Measurements from ENCODE around the gene GALNS.

Gene GALNS

DNA sequence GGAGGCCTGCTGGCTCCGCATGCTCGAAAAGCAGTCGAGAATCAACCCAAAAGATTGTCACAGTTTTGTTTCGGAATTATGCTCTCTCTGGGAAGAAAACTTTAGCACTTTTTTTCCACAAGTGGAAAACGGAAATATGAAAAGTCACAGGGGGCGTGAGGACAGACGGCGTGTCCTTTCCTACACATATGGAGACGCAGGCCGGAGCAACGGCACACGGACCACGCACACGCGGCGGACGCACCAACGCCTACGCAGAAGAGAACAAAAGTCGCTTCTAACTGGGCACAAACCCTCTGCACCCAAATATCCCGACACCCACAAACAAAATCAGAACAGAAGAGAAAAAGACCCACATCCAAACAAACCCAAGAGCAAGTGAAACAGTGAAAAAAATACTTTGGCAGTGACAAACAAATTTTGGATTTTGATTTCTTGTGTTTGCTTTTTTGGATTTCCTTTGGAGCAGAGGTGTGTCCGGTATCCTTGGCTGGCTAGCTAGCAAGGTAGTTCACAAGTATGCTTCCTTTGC, 19.0 kb upstream of the GALNS start:
- DNase-seq (ENCODE audit: low spot score): no peak

DNA sequence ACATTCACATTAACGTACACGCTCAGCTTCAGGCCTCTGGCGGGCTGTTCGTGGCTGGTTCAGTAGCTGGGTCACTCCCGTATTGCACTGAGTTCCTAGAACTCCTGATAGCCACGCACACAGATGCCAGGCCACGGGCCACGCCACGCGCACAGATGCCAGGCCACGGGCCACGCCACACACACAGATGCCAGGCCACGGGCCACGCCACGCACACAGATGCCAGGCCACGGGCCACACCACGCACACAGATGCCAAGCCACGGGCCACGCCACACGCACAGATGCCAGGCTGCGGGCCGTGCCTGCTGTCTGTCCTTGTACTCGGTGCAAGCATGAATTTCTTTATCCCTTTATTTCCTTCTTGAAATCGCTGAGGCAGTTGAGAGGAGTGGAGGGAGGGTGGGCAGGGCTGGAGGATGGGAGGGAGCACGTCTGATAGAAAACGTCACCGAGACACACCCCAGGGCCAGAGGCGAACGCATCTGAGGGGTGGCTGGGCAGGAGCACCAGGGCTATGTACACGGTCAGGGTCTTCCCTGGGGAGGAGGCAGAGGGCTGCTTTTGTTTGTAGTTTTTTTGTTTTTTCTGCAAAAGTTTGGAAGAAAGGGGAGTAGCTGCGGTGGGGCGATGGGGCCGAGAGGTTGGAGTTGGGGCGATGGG, 18.3 kb upstream of the GALNS start:
- DNase-seq (ENCODE audit: low spot score): no peak

DNA sequence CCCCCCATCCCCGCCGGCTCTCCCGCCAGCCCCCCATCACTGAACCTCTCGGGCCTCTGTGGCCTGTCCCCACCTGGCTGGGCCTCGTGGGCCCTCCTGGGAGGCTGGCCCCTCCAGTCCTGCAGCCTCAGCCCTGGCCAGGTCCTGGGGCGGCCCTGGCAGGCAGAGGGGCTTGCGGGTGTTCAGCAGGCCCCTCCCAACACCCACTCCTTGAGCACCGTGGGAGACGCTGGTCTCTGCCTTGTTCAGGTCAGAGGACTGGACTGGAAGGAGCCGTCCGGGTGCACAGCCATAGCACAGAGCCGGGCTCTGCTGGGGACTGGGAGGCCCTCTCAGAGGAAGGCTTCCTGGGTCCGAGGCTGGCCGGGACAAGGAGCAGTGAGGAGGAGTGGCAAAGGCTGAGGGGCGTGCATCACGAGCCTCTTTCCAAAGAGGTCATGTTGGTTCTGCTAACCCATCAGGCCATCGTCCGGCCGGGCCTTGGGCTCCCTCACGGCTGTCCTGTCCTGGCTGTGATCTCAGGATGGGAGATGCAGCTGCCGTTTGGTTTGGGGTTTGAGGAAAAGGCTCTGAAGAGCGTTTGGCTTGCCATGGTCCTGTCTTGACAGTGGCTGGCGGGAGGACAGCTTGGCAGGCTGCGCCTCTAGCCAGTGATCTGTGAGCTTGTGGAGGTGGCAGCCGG, 16.0 kb upstream of the GALNS start:
- DNase-seq (ENCODE audit: low spot score): no peak

DNA sequence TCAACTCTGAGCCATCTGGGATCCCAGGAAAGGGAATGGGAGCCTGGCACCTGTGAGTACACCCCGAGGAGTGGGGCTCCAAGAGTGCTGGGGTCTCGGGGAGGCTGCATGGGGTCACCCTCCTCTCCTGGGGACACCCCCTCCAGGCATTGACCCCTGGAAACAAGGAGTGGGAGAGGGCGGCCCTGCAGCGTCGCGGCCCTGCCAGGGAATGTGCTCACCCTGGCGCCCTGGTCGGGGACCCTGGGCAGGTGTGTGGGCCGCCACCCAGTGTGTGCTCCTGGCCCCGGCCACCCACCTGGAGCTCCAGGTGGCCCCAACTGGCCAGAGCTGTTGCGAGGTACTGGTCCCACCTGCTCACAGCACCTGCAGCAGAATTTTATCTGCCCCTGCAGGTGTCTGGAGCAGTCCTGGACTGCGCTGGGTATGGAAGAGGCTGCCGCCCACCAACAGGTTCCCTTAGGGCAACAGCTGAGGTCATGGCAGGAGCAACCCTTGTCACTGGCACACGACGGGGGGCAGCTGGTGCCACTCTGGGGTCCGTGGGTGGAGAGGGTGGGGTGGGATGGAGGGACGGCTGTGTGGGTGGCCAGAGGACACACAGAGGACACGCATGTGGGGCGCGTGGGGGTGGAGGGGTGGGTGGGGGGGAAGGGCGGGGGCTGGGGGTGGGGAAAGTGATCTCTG, 15.1 kb upstream of the GALNS start:
- DNase-seq (ENCODE audit: low spot score): no peak

DNA sequence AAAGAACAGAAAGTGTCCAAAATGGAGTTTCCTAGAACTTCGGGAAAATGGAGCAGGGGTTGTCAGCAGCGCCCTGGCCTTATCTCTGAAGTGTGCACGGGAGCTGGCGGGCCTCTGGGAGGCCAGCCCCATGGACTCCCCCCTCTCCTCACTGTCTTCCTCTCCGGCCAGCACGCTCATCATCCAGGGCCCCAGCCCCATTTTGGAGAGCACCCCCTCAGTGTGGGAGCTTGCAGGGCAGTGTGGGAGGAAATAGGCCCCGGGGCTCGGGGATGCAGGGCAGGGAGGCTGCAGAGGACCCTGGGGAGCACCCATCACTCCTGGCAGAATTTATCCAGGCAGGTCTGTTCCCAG, 14.6 kb upstream of the GALNS start:
- DNase-seq (ENCODE audit: low spot score): no peak

DNA sequence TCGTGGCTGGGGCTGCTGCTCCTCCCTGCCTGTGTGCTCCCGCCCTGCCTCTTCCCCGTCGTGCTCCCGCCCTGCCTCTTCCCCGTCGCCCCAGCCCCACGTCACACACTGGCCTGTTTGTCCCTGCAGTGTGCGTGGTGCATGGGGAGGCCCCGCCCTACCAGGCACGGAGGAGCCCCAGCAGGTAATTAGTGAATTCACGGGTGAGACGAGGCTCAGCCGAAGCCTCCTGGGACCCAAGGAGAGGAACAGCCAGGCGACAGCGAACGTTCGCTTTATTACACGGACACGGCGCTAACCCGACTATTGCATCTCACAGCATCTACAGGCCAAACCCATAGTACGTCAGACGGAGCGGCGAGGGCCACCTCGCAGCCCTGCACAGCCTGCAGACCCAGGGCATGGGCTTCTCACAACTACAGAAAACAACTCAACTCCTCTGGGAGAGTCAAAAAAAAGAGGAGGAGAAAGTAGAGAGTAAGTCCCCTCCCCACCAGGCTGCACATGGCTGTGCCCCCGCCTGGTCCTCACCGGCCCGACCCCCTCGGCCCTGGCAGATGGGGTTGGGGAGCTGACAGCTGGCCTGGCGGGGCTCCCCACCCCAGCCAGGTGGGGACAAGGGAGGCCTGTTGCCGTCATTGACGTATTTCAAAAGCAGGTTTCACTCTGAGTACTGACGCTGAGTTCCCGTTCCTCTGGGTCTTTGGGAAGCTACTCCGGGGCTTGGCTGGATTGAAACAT, 14.0 kb upstream of the GALNS start:
- DNase-seq (ENCODE audit: low spot score): no peak

DNA sequence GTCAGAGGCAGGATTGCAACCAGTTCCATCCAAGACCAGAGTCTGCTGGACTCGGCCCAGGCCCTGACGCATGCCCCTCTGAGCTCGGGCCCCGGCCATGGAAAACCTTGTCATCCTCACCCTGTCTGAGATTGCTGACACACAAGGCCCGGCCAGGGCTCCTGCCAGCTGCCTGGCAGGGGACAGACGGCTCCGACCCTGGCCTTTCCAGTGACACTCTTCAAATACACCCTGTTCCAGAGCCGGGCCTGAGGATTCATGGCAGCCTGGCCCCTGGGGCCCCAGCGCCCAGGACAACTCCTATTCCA, 12.9 kb upstream of the GALNS start:
- DNase-seq (ENCODE audit: low spot score): no peak

DNA sequence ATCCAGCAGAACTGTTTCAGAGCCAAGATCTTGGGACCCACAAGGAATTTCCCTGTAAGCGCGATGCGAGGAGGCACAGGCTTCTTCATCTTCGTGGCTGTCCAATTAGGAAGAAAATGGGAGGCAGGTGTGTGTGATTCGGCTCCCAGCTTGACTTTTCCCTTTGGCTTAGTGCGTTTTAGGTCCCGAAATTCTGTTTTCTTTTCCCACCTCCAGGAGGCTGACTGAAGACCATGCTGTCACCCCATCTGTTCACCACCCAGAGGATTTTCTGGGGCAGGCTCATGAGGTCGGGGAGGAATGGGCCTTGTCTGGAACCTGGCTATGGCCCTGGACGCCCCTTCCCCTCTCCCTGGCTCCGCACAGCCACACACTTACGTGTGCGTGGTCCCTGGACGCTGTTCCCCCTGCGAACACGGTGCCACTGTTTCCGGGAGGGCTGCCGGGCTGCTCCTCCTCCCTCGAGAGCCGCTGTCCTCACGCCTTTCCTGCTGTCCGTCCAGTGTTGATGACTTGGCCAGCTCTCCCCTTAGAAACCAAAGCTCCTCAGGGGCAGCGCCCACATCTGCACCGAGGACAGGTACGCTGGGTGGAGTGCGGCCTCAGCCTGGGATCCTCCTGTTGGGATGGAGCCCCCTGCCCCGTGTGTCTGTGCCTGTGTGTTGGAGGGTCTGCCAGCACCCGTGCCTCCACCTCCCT, 12.4 kb upstream of the GALNS start:
- no peak for DNase-seq (ENCODE audit: low spot score)

DNA sequence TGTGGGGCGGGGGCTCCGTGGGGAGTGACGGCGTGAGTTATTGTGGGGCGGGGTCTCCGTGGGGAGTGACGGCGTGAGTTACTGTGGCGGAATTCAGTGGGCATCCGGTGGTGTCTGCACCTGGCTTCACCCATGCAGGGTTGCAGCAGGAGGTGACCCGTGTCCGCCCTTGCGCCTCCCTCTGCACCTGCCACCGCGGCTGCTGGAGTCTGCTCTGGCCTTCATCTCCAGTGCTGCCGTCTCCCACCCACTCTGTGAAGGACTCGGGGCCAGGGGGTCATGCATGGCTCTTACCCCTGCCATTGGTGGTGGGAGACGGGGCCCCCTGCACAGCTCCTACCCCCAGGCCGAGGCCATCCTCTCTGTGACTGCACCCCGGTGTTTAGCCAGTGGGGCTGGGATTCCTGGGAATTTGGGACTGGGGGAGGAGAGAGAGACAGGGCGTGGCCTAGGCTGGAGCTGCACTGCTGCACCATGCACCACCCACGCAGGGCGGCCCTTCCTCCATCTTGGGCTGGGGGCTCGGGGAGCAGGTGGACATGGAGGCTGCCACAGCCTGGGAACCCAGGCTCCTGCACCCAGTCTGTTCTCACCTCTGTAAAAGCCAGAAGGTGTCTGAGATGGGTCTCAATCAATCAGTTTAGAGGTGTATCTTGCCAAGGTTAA, 11.0 kb upstream of the GALNS start:
- DNase-seq (ENCODE audit: low spot score): no peak

DNA sequence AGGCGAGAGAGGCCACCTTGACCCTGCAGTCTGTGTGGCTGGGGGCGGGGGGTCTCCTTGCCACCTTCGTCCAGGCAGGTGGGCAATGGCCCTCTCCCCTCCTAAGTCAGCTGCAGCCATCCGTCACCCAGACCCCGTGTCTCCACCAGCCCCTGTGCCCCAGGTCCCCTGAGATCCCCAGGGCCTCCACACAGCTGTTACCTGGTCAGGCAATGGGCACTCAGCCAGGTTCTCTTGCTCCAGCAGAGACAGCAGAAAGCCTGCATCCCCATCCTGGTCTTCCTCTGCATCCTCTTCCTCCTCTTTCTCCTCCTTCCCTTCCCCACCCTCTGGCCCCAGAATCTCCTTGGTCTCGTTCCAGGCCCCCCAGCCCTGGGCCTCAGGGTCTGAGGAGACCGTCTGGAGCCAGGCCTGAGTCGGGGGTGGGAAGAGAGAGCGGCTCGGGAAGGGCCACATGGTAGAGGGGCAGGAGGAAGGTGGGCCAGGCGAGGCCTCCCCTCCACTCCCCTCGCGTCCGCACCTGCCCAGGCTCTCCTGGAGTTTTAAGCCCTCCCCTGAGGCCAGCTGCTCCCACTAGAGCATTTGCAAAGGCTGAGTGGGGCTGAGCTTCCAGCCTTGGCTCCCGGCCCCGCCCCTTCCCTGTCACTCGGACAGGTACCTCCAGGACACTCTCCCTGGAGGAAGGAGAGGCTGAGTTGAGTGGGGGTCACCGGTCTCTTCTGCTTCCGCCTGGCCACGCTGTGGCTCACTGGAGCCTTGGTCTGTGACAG, 9.6 kb upstream of the GALNS start, which contains the start of gene PABPN1L:
Gene PABPN1L (minus strand): TSS at position 510 of the 770 bp plus-strand sequence. CDS start 54 bp downstream, at position 456.
- no peak for DNase-seq (ENCODE audit: low spot score)

DNA sequence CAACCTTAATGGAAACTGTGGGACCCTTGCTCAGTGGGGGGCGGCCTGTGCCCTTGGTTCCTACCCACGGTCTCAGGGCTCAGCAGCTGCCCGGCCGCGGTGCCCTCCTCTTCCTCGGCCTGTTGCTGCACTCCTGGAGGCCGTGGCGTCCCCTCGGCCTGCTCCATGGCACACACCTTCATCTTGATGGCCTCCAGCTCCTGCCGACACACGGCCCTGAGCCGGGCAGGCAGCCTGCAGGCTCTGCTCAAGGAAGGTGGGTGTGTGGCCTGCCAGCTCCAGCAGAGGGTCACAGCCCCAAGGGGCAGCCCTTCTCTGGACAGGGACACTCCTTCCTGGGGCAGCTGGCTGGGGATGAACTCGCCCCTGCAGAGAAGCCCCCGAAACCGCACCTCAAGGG, 9.0 kb upstream of the GALNS start:
- DNase-seq (ENCODE audit: low spot score): no peak

DNA sequence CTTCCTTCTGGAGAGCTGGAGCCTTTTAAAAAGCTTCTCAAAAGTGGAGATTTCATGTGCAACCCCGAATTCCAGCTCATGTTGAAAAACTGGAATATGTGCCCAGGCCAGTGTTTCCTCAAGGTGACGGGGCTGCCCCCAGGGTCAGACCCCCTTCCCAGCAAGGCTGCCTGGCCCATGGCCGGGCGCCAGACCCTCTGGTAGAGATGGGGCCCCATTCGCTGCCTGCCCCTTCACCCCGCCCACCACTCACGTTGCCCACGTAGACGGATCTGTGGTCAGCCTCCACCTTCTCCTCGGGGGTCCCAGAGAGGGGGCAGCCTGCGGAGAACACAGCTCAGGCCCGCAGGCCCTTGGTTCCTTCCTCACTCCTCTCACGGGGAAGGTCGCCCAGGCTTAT, 8.6 kb upstream of the GALNS start:
- DNase-seq (ENCODE audit: low spot score): no peak

DNA sequence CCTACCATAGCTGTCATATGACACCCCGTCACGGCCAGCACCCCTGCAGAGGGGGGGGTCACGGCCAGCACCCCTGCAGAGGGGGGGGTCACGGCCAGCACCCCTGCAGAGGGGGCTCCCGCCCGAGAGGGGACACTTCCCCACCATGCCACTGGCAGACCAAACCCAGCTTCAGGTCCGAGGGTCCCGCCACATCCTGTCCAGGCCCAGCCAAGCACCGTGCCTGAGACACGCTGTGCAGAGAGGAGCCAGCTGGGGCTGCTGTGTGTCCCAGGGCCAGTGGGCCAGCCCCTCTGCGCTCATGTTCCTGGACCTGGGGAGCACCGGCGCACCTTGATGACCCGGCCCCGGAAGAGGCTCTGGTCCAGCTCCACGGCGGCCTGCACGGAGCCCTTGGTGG, 7.8 kb upstream of the GALNS start:
- no peak for DNase-seq (ENCODE audit: low spot score)

DNA sequence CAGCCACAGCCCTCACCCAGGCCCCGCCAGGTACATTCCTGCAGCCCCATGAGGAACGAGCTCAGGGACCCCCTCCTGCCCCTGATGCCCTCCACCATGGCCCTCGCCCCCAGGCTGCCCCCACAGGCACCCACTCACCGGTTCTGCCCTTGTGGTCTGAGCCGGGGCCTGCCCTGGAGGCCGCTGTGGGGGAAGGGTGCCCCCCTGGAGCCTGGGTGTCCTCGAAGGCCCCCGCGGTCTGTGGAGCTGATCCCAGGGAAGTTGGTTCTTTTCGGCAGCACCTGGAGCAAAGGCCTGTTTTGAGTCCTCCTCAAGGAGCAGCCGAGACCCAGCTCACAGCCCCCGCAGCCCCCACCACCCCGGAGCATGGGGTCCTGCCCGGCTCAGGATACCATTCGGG, 7.4 kb upstream of the GALNS start:
- no peak for DNase-seq (ENCODE audit: low spot score)

DNA sequence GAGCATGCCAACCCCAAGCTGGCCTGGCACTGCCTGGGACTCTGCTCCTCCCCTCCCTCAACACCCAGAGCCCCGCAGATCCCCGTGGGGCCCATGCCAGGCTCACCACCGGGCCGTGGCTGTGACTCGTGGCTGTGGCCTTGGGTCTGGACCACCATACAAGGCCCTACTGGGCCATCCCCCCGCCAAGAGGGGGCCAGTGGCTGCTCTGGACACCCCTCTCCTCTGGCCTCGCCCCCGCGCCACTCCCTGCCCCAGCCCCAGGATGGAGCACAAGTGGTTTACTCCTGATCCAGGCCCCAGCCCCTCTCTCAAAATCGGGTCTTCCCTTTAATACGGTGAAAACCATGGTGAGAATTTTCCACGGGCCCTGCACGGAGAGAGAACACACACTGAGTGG, 6.7 kb upstream of the GALNS start:
- DNase-seq (ENCODE audit: low spot score): no peak

DNA sequence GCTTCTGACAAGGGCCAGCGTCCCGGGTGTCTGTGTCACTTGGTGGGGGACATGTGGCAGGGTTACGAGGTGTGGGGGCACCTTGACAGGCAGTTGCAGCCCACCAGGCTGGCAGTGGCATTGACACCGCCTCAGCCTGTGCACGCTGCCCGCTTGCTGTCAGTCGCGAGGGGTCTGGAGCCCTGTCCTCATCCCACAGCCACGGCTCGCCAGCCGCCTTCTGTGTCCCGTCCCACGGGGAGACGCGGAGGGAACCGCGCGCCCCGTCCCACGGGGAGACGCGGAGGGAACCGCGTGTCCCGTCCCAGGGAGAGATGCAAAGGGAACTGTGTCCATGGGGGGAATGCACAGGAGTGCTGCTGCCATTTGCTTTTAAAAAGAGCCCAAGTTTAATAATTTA, 6.2 kb upstream of the GALNS start:
- no peak for DNase-seq (ENCODE audit: low spot score)

DNA sequence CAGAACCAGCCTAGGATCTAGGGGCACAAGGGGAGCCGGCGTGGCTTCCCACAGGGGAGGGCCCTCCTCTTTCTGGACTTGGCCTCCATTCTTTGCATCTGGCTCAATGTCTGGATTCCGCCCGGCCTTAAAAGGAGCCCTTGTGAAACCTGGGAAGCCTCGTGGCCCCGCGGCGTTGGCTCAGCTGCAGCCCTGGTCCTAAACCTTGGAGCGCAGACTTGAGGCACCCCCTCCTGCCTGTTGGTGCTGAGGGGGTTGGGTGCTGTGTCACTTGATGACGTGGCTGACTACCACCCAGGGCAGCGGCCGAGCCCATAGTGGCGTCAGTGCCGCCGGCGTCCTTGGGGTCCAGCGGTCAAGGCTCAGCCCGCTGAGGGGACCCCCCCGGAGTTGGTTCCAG, 4.6 kb upstream of the GALNS start:
- no peak for DNase-seq (ENCODE audit: low spot score)

DNA sequence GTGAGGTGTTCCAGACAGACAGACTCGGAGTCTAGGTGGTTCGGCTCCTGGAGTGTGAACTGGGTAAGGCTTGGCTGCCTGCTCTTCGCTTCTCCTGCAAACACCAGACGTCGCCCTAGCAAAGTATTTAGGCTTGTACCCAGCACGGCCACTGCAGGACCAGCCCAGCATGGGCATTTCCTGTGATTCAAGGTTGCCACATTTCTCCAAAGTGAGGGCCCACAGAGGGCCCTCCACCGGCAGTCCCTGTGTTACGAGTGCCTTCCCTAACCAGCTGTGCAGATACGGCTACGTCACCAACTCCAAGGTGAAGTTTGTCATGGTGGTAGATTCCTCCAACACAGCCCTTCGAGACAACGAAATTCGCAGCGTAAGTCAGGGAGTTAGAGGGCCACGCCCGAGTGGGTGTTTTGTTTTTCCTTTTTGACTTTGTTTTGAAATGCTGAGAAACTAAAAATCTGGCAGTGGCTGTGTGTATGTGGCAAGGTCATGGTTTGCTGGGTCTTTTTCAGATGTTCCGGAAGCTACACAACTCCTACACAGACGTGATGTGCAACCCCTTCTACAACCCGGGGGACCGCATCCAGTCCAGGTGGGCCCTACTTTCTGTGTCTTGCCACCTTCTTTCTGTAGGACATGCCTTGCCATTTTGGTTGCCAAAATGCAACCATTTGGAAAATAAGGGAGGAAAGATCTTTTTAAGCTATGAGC, 2.8 kb upstream of the GALNS start:
- DNase-seq (ENCODE audit: low spot score): no peak

DNA sequence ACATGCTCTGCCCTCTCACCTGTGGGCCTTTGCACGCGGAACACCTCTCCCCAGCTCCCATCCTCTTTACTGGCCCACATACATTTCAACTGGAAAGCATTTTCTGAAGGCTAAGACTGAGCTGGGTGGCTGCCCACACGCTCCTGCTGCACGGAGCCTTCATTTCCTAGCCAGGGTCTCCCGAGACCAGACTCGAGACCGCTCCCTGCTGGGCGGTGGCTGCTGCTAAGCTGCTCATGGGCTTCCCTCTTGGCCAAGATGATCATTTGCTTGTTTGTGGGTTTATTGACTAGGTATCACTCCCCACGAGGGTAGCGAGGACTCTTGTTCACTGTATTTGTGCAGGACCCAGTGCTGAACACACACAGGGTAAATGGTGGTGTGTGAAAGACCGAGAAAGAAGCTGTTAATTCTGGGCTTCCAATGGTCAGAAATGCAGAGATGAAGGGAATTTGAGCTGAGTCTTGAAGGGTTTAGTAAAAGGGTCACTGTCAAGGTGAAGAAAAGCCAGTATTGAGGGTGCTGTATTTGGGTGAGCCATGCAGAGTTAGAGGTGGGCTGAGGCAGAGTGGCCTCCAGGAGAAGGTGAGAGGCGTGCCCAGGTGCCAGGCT, 1.1 kb upstream of the GALNS start:
- peak; percentile 65 for DNase-seq (ENCODE audit: low spot score)

Data from LoVo (cell line).